Transverse colon (tissue), 4 donors: ENCODE measurements around the gene SYNE3. TPM values are rescaled to one million over a fixed set of nuclear protein-coding genes. Genes with fewer than 3 reads are reported as not detected.

Experiments
- DNase-seq: peaks from one replicate; pipeline ENCODE4 v3.0.0-alpha.2; 2019
- H3K27ac ChIP-seq, 4 donors: fragments of 200-600 bp; sonication (generic); 2 replicates each; pipeline ENCODE4 v1.5.1; 2016 to 2018; ENCODE audit warnings: inconsistent platforms in 4 of 4
- H3K27me3 ChIP-seq: fragments of 200-600 bp; sonication (generic); 2 replicates; pipeline ENCODE4 v1.5.1; 2017; ENCODE audit warnings: inconsistent platforms
- H3K36me3 ChIP-seq, 4 donors: fragments of 200-600 bp; sonication (generic); 2 replicates each; pipeline ENCODE4 v1.5.1; 2017 to 2019; ENCODE audit warnings: inconsistent platforms in 4 of 4
- H3K4me1 ChIP-seq, 4 donors: fragments of 200-600 bp; sonication (generic); 2 replicates each; pipeline ENCODE4 v1.5.1; 2017 to 2020; ENCODE audit warnings: inconsistent platforms in 4 of 4
- H3K4me3 ChIP-seq, 4 donors: fragments of 200-600 bp; sonication (generic); 1 replicate in 1 of 4; 2 replicates in 3 of 4; pipeline versions ENCODE4 v1.5.1 to v1.6.1; 2017 to 2019; ENCODE audit warnings: inconsistent platforms in 4 of 4
- H3K9me3 ChIP-seq, 2 donors: fragments of 200-600 bp; sonication (generic); 2 replicates each; pipeline ENCODE4 v1.5.1; 2017 to 2019; ENCODE audit warnings: inconsistent platforms in 2 of 2
- EP300 ChIP-seq: sonication (generic); formaldehyde crosslinking; IDR thresholded peaks from one replicate; pipeline ENCODE4 v1.6.1; 2017; ENCODE audit warnings: antibody characterized with exemption, low read depth
- POLR2A ChIP-seq: fragments of 450-650 bp; IDR thresholded peaks from one replicate; pipeline ENCODE4 v1.6.1; 2016; ENCODE audit warnings: antibody characterized with exemption, mild to moderate bottlenecking, moderate library complexity
- POLR2AphosphoS5 ChIP-seq, 3 donors: sonication (generic); formaldehyde crosslinking; IDR thresholded peaks; one replicate each; pipeline ENCODE4 v1.6.1; 2016; ENCODE audit warnings: antibody characterized with exemption in 3 of 3
- WGBS, 2 donors: methylation state at CpG; one replicate each; pipeline ENCODE4 v1.1.5; 2018; ENCODE audit warnings: low coverage in 1 of 2; 5-methylcytosine and 5-hydroxymethylcytosine counted together
- in situ Hi-C, 4 donors: fragments of 200-750 bp; cut with MboI; loops; one replicate each; pipeline versions ENCODE4 v1.15.0 to v1.15.1; 2017; ENCODE audit warnings: low sequenced_read_pairs in 3 of 4, low pct_ligation_motif_present in 1 of 4, low pct_unique_long_range_greater_than_20kb in 1 of 4
- intact Hi-C: fragments of 100-400 bp; cut with DNase I; formaldehyde crosslinking; loops from one replicate; pipeline ENCODE4 v1.15.1; 2023; ENCODE audit warnings: low total_unique reads
- total RNA-seq, 4 donors: library from RNA; depleted of rRNA; stranded (reverse); fragments of >200 nt; gene quantifications; one replicate each; pipeline ENCODE4 v1.1.0, GENCODE V29; 2016
- TF ChIP-seq, protein P1 (sequence below), 5 experiments: fragments of 200-600 bp in 3 of 5; fragments of 450-650 bp in 2 of 5; sonication (generic) in 3 of 5; IDR thresholded peaks; 1 replicate in 2 of 5; 2 replicates in 3 of 5; pipeline ENCODE4 v1.5.1; 2016 to 2017; ENCODE audit warnings: antibody characterized with exemption in 5 of 5, inconsistent platforms in 3 of 5, mild to moderate bottlenecking in 2 of 5, moderate library complexity in 1 of 5

SYNE3 gene
- total RNA-seq, 4 donors from 2014 or later = 9.8 to 46.8 (median 13.9) TPM

DNA sequence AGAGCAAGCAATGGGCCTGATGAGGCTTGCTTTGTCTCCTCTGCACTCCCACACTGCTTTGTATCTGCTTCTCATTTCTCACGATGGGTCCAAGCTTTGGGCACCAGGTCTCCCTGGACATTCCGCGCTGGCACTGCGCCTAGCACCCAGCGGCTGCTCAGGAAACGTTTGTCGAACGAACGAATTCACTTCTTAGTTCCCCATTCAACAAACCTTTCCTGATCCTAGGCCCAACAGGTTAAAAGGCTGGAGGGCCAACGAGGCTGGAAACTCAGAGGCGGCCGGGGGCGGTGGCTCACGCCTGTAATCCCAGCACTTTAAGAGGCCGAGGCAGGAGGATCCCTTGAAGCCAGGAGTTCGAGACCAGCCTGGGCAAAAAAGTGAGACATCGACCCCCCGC is 17.4 kb upstream of the SYNE3 start:
- peaks cover 21 to 61% (median 39%) of the 10 kb centered on the region in 4 donors for H3K4me1 ChIP-seq
- in situ Hi-C loops (loop anchor here in 2 of 4 donors (10.0 to 25.0 kb wide), 2 partner anchors 89 to 397 kb away; no protein-coding TSS in a partner anchor), intact Hi-C loops (no loop called here)
- peak overlapping the region; percentile 94 to 98 (median 96) for H3K27ac ChIP-seq
- TF ChIP-seq EP300 (no peak), POLR2A (no peak), POLR2AphosphoS5 (IDR thresholded peaks at IDR 0.05) (no peak)
- TF ChIP-seq, protein P1, sequence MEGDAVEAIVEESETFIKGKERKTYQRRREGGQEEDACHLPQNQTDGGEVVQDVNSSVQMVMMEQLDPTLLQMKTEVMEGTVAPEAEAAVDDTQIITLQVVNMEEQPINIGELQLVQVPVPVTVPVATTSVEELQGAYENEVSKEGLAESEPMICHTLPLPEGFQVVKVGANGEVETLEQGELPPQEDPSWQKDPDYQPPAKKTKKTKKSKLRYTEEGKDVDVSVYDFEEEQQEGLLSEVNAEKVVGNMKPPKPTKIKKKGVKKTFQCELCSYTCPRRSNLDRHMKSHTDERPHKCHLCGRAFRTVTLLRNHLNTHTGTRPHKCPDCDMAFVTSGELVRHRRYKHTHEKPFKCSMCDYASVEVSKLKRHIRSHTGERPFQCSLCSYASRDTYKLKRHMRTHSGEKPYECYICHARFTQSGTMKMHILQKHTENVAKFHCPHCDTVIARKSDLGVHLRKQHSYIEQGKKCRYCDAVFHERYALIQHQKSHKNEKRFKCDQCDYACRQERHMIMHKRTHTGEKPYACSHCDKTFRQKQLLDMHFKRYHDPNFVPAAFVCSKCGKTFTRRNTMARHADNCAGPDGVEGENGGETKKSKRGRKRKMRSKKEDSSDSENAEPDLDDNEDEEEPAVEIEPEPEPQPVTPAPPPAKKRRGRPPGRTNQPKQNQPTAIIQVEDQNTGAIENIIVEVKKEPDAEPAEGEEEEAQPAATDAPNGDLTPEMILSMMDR (IDR thresholded peaks at IDR 0.05) = no peak
- no peak for DNase-seq
- H3K27me3 ChIP-seq = no peaks in the 10 kb centered on the region
- no peaks in the 10 kb centered on the region for H3K9me3 ChIP-seq
- WGBS, 2 donors = 0% methylated on average over 18 of the region's 18 CpGs; no CpG with 5 or more reads in 1 of the 2 donors
- peak overlapping the region; percentile 90 to 99 (median 96) for H3K4me3 ChIP-seq
- no peaks in the 10 kb centered on the region for H3K36me3 ChIP-seq

- Histone ChIP-seq H3K9me3 (no peaks in the 10 kb centered on the region), H3K27me3 (no peaks in the 10 kb centered on the region), H3K4me3 (peak overlapping the region in 3 of 4 donors; percentile 90 to 99 (median 96)), H3K27ac (peak overlapping the region; percentile 94 to 98 (median 96)), H3K4me1 (peaks cover 21 to 61% (median 39%) of the 10 kb centered on the region in 4 donors), H3K36me3 (no peaks in the 10 kb centered on the region)
- in situ Hi-C loops (loop anchor here in 2 of 4 donors (10.0 to 25.0 kb wide), 2 partner anchors 89 to 396 kb away; no protein-coding TSS in a partner anchor), intact Hi-C loops (no loop called here)
- 0 to 3% methylated on average over 4 to 9 of the region's 10 CpGs for WGBS, 2 donors
- DNase-seq = no peak
- no peak for TF ChIP-seq EP300
- TF ChIP-seq, protein P1 (IDR thresholded peaks at IDR 0.05) = no peak
- no peak for TF ChIP-seq POLR2AphosphoS5 (IDR thresholded peaks at IDR 0.05)
- TF ChIP-seq POLR2A = no peak
Observed at GRCh38 chr14:95533391-95533821, 17.0 kb upstream of the SYNE3 start.

DNA sequence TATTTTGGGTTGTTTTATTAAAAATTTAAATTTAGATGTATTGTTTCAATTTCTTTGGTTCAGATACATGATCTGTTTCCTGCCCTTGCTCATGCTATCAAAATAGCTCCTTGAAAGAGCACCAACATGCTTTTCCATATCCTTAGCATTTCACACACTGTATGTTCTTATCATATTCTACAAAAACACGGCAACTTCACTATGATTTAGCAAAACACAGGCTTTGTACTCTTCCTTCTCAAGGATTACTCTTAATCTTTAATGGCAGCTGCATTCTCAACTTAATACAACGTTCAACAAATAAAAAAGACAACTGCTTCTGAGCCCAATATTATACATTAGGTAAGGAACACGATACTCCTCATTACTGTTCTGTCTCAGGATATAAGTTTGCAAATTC is 15.5 kb upstream of the SYNE3 start:
- Histone ChIP-seq H3K9me3 (no peaks in the 10 kb centered on the region), H3K4me3 (no peak overlapping the region), H3K27ac (peak overlapping the region in 2 of 4 donors; percentile 17 to 35), H3K36me3 (no peaks in the 10 kb centered on the region), H3K27me3 (no peaks in the 10 kb centered on the region), H3K4me1 (peaks cover 27 to 66% (median 41%) of the 10 kb centered on the region in 4 donors)
- intact Hi-C loops (no loop called here), in situ Hi-C loops (loop anchor here in 2 of 4 donors (10.0 to 25.0 kb wide), 2 partner anchors 87 to 395 kb away; no protein-coding TSS in a partner anchor)
- no peak for DNase-seq
- TF ChIP-seq, protein P1 (IDR thresholded peaks at IDR 0.05) = no peak
- TF ChIP-seq POLR2AphosphoS5 (IDR thresholded peaks at IDR 0.05) (no peak), EP300 (no peak), POLR2A (no peak)
- 31 to 37% methylated on average over 3 of the region's 3 CpGs for WGBS, 2 donors

DNA sequence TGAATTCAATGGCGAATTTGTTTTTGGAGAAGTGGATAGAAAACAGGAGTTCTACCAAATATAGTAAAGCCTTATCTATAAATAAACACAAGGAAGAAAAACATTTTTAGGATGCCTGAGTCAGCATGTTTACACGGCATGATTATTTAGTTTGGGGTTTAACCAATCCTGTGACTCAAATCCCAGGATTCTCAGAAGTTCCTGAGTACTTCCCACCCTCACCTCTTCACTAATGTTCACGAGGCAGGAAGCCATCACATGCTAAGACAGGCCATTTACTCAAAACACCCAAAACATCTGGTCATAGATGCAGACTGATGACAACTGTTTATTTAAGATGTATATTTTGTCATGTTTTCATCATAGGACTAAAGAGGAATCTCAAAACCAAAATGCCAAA is 15.0 kb upstream of the SYNE3 start:
- H3K27me3 ChIP-seq = no peaks in the 10 kb centered on the region
- TF ChIP-seq EP300 (no peak), POLR2AphosphoS5 (IDR thresholded peaks at IDR 0.05) (peak in 1 of 3 donors; percentile 26), POLR2A (no peak)
- TF ChIP-seq, protein P1 (IDR thresholded peaks at IDR 0.05) = no peak
- no peaks in the 10 kb centered on the region for H3K9me3 ChIP-seq
- intact Hi-C loops (no loop called here), in situ Hi-C loops (loop anchor here in 2 of 4 donors (10.0 to 25.0 kb wide), 2 partner anchors 87 to 394 kb away; no protein-coding TSS in a partner anchor)
- H3K27ac ChIP-seq = peak overlapping the region in 2 of 4 donors; percentile 17 to 35
- WGBS, 2 donors = 30% methylated on average over 3 of the region's 3 CpGs
- DNase-seq = no peak
- peaks cover 24 to 62% (median 37%) of the 10 kb centered on the region in 4 donors for H3K4me1 ChIP-seq
- no peaks in the 10 kb centered on the region for H3K36me3 ChIP-seq
- H3K4me3 ChIP-seq = no peak overlapping the region
